IPS-20b (cell line): Measurements from ENCODE around the gene GPR55.
"Not testable (repeated sequence)": the region's sequence is repeated elsewhere in the genome, so short reads cannot be mapped to it uniquely, and the experiment has no call there.

Experiments used
- H3K27ac ChIP-seq: one replicate; pipeline ENCODE4 v1.5.1; 2013; ENCODE audit warnings: low read length
- H3K27me3 ChIP-seq: 2 replicates; pipeline ENCODE4 v1.6.1; 2013; ENCODE audit warnings: mild to moderate bottlenecking, low read length, inconsistent platforms; ENCODE audit not compliant: insufficient read depth
- H3K36me3 ChIP-seq: 2 replicates; pipeline ENCODE4 v1.6.1; 2013; ENCODE audit warnings: low read depth, mild to moderate bottlenecking, inconsistent platforms, low read length, moderate library complexity; ENCODE audit not compliant: insufficient read depth
- H3K4me1 ChIP-seq: 2 replicates; pipeline ENCODE4 v1.6.1; 2013; ENCODE audit warnings: mild to moderate bottlenecking, control low read depth, inconsistent platforms, low read length, moderate library complexity; ENCODE audit not compliant: insufficient read depth
- H3K4me3 ChIP-seq: 2 replicates; pipeline ENCODE4 v1.5.1; 2013; ENCODE audit warnings: mild to moderate bottlenecking, low read length, inconsistent platforms
- H3K9ac ChIP-seq: 2 replicates; pipeline ENCODE4 v1.6.1; 2013; ENCODE audit warnings: low read depth, mild to moderate bottlenecking, inconsistent platforms, low read length, moderate library complexity
- H3K9me3 ChIP-seq: 2 replicates; pipeline ENCODE4 v1.6.1; 2013; ENCODE audit warnings: mild to moderate bottlenecking, low read depth, low read length, inconsistent platforms; ENCODE audit not compliant: insufficient read depth

Gene GPR55

GRCh38 chr2:230939691-230940470 lies 14.8 kb upstream of the GPR55 start:
- H3K4me1 ChIP-seq = no peaks in the 10 kb centered on the region
- H3K9me3 ChIP-seq = peaks cover 14% of the 10 kb centered on the region
- H3K36me3 ChIP-seq = no peaks in the 10 kb centered on the region
- no peak overlapping the region for H3K9ac ChIP-seq
- no peak overlapping the region for H3K27ac ChIP-seq
- no peaks in the 10 kb centered on the region for H3K27me3 ChIP-seq
- no peak overlapping the region for H3K4me3 ChIP-seq

GRCh38 chr2:230939066-230939591 lies 14.1 kb upstream of the GPR55 start:
- H3K9ac ChIP-seq = no peak overlapping the region
- H3K27ac ChIP-seq = no peak overlapping the region
- no peak overlapping the region for H3K4me3 ChIP-seq
- no peaks in the 10 kb centered on the region for H3K36me3 ChIP-seq
- no peaks in the 10 kb centered on the region for H3K4me1 ChIP-seq
- no peaks in the 10 kb centered on the region for H3K27me3 ChIP-seq
- peaks cover 14% of the 10 kb centered on the region for H3K9me3 ChIP-seq

- Histone ChIP-seq H3K9me3 (peaks cover 14% of the 10 kb centered on the region), H3K27ac (no peak overlapping the region), H3K4me1 (no peaks in the 10 kb centered on the region), H3K36me3 (no peaks in the 10 kb centered on the region), H3K4me3 (no peak overlapping the region), H3K9ac (no peak overlapping the region), H3K27me3 (no peaks in the 10 kb centered on the region)
These were observed 13.5 kb upstream of the GPR55 start for GRCh38 chr2:230938516-230939065.

- no peaks in the 10 kb centered on the region for H3K36me3 ChIP-seq
- peaks cover 14% of the 10 kb centered on the region for H3K9me3 ChIP-seq
- H3K9ac ChIP-seq = no peak overlapping the region
- H3K27ac ChIP-seq = no peak overlapping the region
- no peaks in the 10 kb centered on the region for H3K27me3 ChIP-seq
- no peak overlapping the region for H3K4me3 ChIP-seq
- H3K4me1 ChIP-seq = no peaks in the 10 kb centered on the region
These were observed 13.1 kb upstream of the GPR55 start for GRCh38 chr2:230938098-230938497.

- Histone ChIP-seq H3K27ac (no peak overlapping the region), H3K36me3 (no peaks in the 10 kb centered on the region), H3K9me3 (peaks cover 14% of the 10 kb centered on the region), H3K9ac (no peak overlapping the region), H3K27me3 (no peaks in the 10 kb centered on the region), H3K4me3 (no peak overlapping the region), H3K4me1 (no peaks in the 10 kb centered on the region)
These were observed 12.3 kb upstream of the GPR55 start for GRCh38 chr2:230937362-230937761.

GRCh38 chr2:230936243-230936642 lies 11.2 kb upstream of the GPR55 start:
- H3K9ac ChIP-seq, H3K27me3 ChIP-seq, H3K4me1 ChIP-seq: not testable (repeated sequence)

GRCh38 chr2:230935130-230935430 lies 10.0 kb upstream of the GPR55 start:
- Histone ChIP-seq H3K27me3 (no peaks in the 10 kb centered on the region), H3K9ac (no peak overlapping the region)

More at GRCh38 chr2:230936243-230936642, 11.2 kb upstream of the GPR55 start:
- H3K27ac ChIP-seq, H3K36me3 ChIP-seq, H3K4me3 ChIP-seq: not testable (repeated sequence)
- H3K9me3 ChIP-seq = peaks cover 14% of the 10 kb centered on the region

GRCh38 chr2:230934231-230935129 lies 9.4 kb upstream of the GPR55 start:
- Histone ChIP-seq H3K27ac (no peak overlapping the region), H3K36me3 (no peaks in the 10 kb centered on the region), H3K9ac (no peak overlapping the region), H3K27me3 (no peaks in the 10 kb centered on the region), H3K4me3 (no peak overlapping the region), H3K9me3 (peaks cover 14% of the 10 kb centered on the region), H3K4me1 (no peaks in the 10 kb centered on the region)

More at GRCh38 chr2:230935130-230935430, 10.0 kb upstream of the GPR55 start:
- Histone ChIP-seq H3K27ac (no peak overlapping the region), H3K9me3 (peaks cover 14% of the 10 kb centered on the region), H3K4me1 (no peaks in the 10 kb centered on the region), H3K36me3 (no peaks in the 10 kb centered on the region), H3K4me3 (no peak overlapping the region)

- H3K27ac ChIP-seq = no peak overlapping the region
- H3K9ac ChIP-seq = no peak overlapping the region
- peaks cover 14% of the 10 kb centered on the region for H3K9me3 ChIP-seq
- H3K4me1 ChIP-seq = no peaks in the 10 kb centered on the region
- H3K27me3 ChIP-seq = no peaks in the 10 kb centered on the region
- no peak overlapping the region for H3K4me3 ChIP-seq
- H3K36me3 ChIP-seq = no peaks in the 10 kb centered on the region
These were observed 8.6 kb upstream of the GPR55 start for GRCh38 chr2:230933521-230934180.

- H3K9ac ChIP-seq = no peak overlapping the region
- no peaks in the 10 kb centered on the region for H3K36me3 ChIP-seq
- no peaks in the 10 kb centered on the region for H3K27me3 ChIP-seq
- no peaks in the 10 kb centered on the region for H3K4me1 ChIP-seq
- H3K9me3 ChIP-seq = peaks cover 13% of the 10 kb centered on the region
- H3K4me3 ChIP-seq = no peak overlapping the region
- no peak overlapping the region for H3K27ac ChIP-seq
These were observed 7.8 kb upstream of the GPR55 start for GRCh38 chr2:230932556-230933511.
